Activated naive CD4-positive, alpha-beta T cell treated with anti-CD3 and anti-CD28 coated beads, Interleukin-2, amount 50 U/mL, for 72 hours (primary cell): ENCODE measurements around the gene STOX2. TPM values are rescaled to one million over a fixed set of nuclear protein-coding genes. Genes with fewer than 3 reads are reported as not detected.

Experiments used
- ATAC-seq, 2 donors: fragments of 150-1000 bp; cut with Tn5 transposase; 2 replicates each; pipeline ENCODE4 v1.10.0; 2021; ENCODE audit warnings: mild to moderate bottlenecking in 2 of 2, moderate library complexity in 2 of 2
- DNase-seq, 2 donors: peaks; one replicate each; pipeline ENCODE4 v3.0.0; 2021 to 2022; ENCODE audit warnings: low spot score in 2 of 2
- H3K27ac Mint-ChIP-seq, 2 donors: one replicate each; pipeline ENCODE4 v1.8.0; 2022; ENCODE audit warnings: mild to moderate bottlenecking in 2 of 2, mixed read lengths in 2 of 2
- H3K36me3 Mint-ChIP-seq, 2 donors: one replicate each; pipeline ENCODE4 v1.8.0; 2022; ENCODE audit warnings: mixed read lengths in 2 of 2
- H3K9me3 Mint-ChIP-seq, 2 donors: one replicate each; pipeline ENCODE4 v1.8.0; 2022; ENCODE audit warnings: mixed read lengths in 2 of 2
- total RNA-seq, 2 donors: library from RNA; stranded (reverse); gene quantifications; one replicate each; pipeline ENCODE4 v1.2.3, GENCODE V29; 2022

Gene STOX2
- total RNA-seq, 2 donors from 2014 or later: not detected

- H3K9me3 Mint-ChIP-seq: no peaks in the 10 kb centered on the region
- no peak overlapping the region for H3K27ac Mint-ChIP-seq
- ATAC-seq (no peak), DNase-seq (no peak)
- H3K36me3 Mint-ChIP-seq: no peaks in the 10 kb centered on the region
Observed at GRCh38 chr4:184061582-184061981, 156.5 kb downstream of the STOX2 start.

- H3K27ac Mint-ChIP-seq: peak overlapping the region in 1 of 2 donors; percentile 23
- DNase-seq (no peak), ATAC-seq (no peak)
- H3K9me3 Mint-ChIP-seq: no peaks in the 10 kb centered on the region
- no peaks in the 10 kb centered on the region for H3K36me3 Mint-ChIP-seq
Observed at GRCh38 chr4:184062769-184063168, 157.7 kb downstream of the STOX2 start.

DNA sequence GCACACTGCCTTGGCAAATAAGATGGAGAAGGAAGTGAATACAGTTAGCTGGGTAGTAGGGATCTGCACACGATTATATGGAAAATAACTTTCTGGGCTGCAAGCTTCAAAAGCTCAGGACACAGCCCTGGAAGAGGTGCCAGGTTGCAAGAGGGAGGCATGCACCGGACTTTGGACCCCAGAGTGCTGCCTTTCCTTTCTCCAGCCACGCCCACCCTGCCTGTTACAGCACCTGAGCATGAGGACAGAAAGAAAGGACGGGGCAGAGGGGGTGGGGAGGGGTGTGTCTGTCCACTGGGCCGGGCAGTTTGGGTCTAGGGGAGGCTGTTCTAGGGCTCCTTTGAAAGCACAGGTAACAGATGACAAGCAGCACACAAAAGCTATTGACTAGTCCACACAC, 159.8 kb downstream of the STOX2 start:
- Mint-ChIP-seq H3K36me3 (no peaks in the 10 kb centered on the region), H3K27ac (no peak overlapping the region)
- no peak for DNase-seq

DNA sequence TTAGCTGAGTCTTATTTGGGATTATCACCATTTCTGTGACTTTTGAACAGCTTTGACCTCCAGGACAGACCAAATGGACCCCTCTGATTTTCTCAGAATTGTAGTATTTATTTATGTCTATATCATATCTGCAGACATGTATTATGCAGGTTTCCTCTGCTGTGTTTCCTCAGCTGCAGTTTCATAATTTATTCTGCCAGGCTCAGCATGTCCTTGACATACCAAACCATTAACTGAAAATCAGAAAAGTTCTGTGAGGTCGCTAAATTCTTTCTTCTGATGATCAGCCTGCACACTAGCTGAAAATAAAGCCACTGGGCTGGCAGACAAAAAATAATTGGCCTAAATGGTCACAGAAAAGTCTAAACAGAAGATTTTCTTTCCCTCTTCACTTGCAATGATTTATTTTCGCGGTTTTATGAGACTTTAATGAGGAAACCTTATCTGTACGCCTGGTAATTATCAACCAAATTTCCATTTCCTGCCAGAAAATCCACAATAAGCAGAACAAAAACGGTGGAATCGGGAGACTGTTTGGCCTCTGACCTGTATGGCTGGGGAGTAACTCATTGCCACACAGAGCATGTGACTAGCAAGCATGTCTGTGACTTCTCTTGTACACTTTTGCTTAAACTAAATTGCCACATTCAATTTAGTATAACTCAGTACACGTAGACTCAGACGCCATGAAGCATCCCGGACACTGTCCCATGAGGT, 161.6 kb downstream of the STOX2 start:
- Mint-ChIP-seq H3K27ac (no peak overlapping the region), H3K9me3 (peaks cover 1 to 2% of the 10 kb centered on the region in 2 donors), H3K36me3 (no peaks in the 10 kb centered on the region)
- ATAC-seq (no peak), DNase-seq (no peak)

More for the DNA sequence above, 159.8 kb downstream of the STOX2 start:
- ATAC-seq: no peak
- H3K9me3 Mint-ChIP-seq: no peaks in the 10 kb centered on the region

DNA sequence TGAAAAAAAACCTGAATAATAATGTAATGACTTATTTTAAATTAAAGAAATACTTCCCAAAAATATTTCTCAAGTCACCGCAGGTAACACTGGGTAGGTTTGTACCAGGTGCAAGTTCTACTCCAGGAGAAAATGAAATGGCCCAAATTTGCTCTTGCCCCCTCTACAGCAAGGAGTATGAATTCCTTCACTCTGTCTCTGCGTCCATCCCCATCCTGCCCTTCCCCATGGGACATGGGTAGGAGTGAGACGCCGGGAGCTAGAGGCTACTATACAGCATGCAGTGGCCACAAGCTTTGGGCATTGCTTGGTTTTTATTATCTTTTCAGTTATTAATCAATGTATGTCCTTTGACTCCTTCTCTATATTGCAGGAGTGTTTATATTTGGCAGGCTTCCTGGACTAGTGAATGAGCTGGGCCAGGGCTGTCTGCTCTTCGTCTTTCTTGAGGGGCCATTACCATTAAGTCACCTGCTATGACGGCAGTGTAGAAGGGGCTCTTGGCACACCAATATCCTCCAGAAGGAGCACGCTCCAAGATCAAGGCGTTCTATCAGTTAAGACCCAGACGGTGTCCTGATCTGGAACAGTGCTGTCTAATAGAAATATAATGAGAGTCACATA, 162.9 kb downstream of the STOX2 start:
- no peaks in the 10 kb centered on the region for H3K36me3 Mint-ChIP-seq
- DNase-seq: no peak
- H3K9me3 Mint-ChIP-seq: peaks cover 3 to 14% of the 10 kb centered on the region in 2 donors
- no peak overlapping the region for H3K27ac Mint-ChIP-seq
- no peak for ATAC-seq

Other genes starting within 250 kb of the STOX2 start
- gene RWDD4, start 246.1 kb upstream of the STOX2 start, total RNA-seq: 10 to 100 TPM; 14.2 to 16.7 TPM
- gene TRAPPC11, start 246.0 kb upstream of the STOX2 start, total RNA-seq: 10 to 100 TPM; 31.5 to 37.2 TPM